ENCODE data around the gene ACLY.

Gene ACLY

GRCh38 chr17:41914358-41914766 lies 4.4 kb downstream of the ACLY start:
- FAIRE-seq = no peak

GRCh38 chr17:41913798-41914197 lies 5.0 kb downstream of the ACLY start:
- FAIRE-seq (no peak), DNase-seq (ENCODE audit: extremely low spot score, insufficient read length, low read depth) (no peak)

More at GRCh38 chr17:41914358-41914766, 4.4 kb downstream of the ACLY start:
- DNase-seq (ENCODE audit: extremely low spot score, insufficient read length, low read depth) = no peak

- no peak for FAIRE-seq
- no peak for DNase-seq (ENCODE audit: extremely low spot score, insufficient read length, low read depth)
These were observed 5.8 kb downstream of the ACLY start for GRCh38 chr17:41912925-41913324.

- DNase-seq (ENCODE audit: extremely low spot score, insufficient read length, low read depth) (no peak), FAIRE-seq (no peak)
These were observed 7.9 kb downstream of the ACLY start for GRCh38 chr17:41910701-41911391.

- FAIRE-seq (no peak), DNase-seq (ENCODE audit: extremely low spot score, insufficient read length, low read depth) (no peak)
These were observed 9.7 kb downstream of the ACLY start for GRCh38 chr17:41909088-41909487.

- FAIRE-seq = no peak
- DNase-seq (ENCODE audit: extremely low spot score, insufficient read length, low read depth) = no peak
These were observed 10.9 kb downstream of the ACLY start for GRCh38 chr17:41907633-41908539.

- no peak for DNase-seq (ENCODE audit: extremely low spot score, insufficient read length, low read depth)
These were observed 11.6 kb downstream of the ACLY start for GRCh38 chr17:41907185-41907556.

GRCh38 chr17:41906465-41907184 lies 12.1 kb downstream of the ACLY start:
- no peak for FAIRE-seq
- DNase-seq (ENCODE audit: extremely low spot score, insufficient read length, low read depth) = no peak

More at GRCh38 chr17:41907185-41907556, 11.6 kb downstream of the ACLY start:
- no peak for FAIRE-seq

GRCh38 chr17:41905172-41905571 lies 13.6 kb downstream of the ACLY start:
- DNase-seq (ENCODE audit: extremely low spot score, insufficient read length, low read depth) (no peak), FAIRE-seq (no peak)

- FAIRE-seq = no peak
- DNase-seq (ENCODE audit: extremely low spot score, insufficient read length, low read depth) = no peak
These were observed 14.4 kb downstream of the ACLY start for GRCh38 chr17:41904242-41904841.

- no peak for DNase-seq (ENCODE audit: extremely low spot score, insufficient read length, low read depth)
These were observed 17.1 kb downstream of the ACLY start for GRCh38 chr17:41901646-41902045.

GRCh38 chr17:41896726-41897125 lies 22.0 kb downstream of the ACLY start:
- no peak for DNase-seq (ENCODE audit: extremely low spot score, insufficient read length, low read depth)
- FAIRE-seq = no peak

More at GRCh38 chr17:41901646-41902045, 17.1 kb downstream of the ACLY start:
- no peak for FAIRE-seq

- no peak for FAIRE-seq
- DNase-seq (ENCODE audit: extremely low spot score, insufficient read length, low read depth) = no peak
These were observed 23.1 kb downstream of the ACLY start for GRCh38 chr17:41895617-41896016.

GRCh38 chr17:41894791-41895331 lies 23.9 kb downstream of the ACLY start:
- FAIRE-seq (no peak), DNase-seq (ENCODE audit: extremely low spot score, insufficient read length, low read depth) (no peak)

- no peak for DNase-seq (ENCODE audit: extremely low spot score, insufficient read length, low read depth)
- no peak for FAIRE-seq
These were observed 25.4 kb downstream of the ACLY start for GRCh38 chr17:41893384-41893783.

- no peak for DNase-seq (ENCODE audit: extremely low spot score, insufficient read length, low read depth)
- no peak for FAIRE-seq
These were observed 26.8 kb downstream of the ACLY start for GRCh38 chr17:41892021-41892376.

- DNase-seq (ENCODE audit: extremely low spot score, insufficient read length, low read depth) = no peak
- no peak for FAIRE-seq
These were observed 27.4 kb downstream of the ACLY start for GRCh38 chr17:41891135-41892020.

GRCh38 chr17:41888332-41888965 lies 30.3 kb downstream of the ACLY start:
- FAIRE-seq = no peak

GRCh38 chr17:41885733-41886132 lies 33.0 kb downstream of the ACLY start:
- FAIRE-seq = no peak

More at GRCh38 chr17:41888332-41888965, 30.3 kb downstream of the ACLY start:
- DNase-seq (ENCODE audit: extremely low spot score, insufficient read length, low read depth) = no peak

More at GRCh38 chr17:41885733-41886132, 33.0 kb downstream of the ACLY start:
- DNase-seq (ENCODE audit: extremely low spot score, insufficient read length, low read depth) = no peak

All from GM18507 (cell line).